Testis (tissue), 3 donors: ENCODE data around the gene RIMS1. TPM values are rescaled to one million over a fixed set of nuclear protein-coding genes. Genes with fewer than 3 reads are reported as not detected.
"Not testable (repeated sequence)": the region's sequence is repeated elsewhere in the genome, so short reads cannot be mapped to it uniquely, and the experiment has no call there.

Experiments
- DNase-seq: peaks from one replicate; pipeline ENCODE4 v3.0.0-alpha.2; 2019
- H3K27ac ChIP-seq, 2 donors: fragments of 200-600 bp; sonication (generic); one replicate each; pipeline ENCODE4 v1.5.1; 2019
- H3K27me3 ChIP-seq: fragments of 200-600 bp; sonication (generic); one replicate; pipeline ENCODE4 v1.5.1; 2019
- H3K36me3 ChIP-seq: fragments of 200-600 bp; sonication (generic); one replicate; pipeline ENCODE4 v1.5.1; 2017; ENCODE audit warnings: low read depth; ENCODE audit errors: missing control alignments
- H3K4me1 ChIP-seq: fragments of 200-600 bp; sonication (generic); one replicate; pipeline ENCODE4 v1.5.1; 2019
- H3K4me3 ChIP-seq, 2 donors: fragments of 200-600 bp; sonication (generic); one replicate each; pipeline ENCODE4 v1.5.1; 2017 to 2019
- H3K9me3 ChIP-seq: fragments of 200-600 bp; sonication (generic); one replicate; pipeline ENCODE4 v1.5.1; 2017
- CTCF ChIP-seq, 3 experiments: fragments of 450-650 bp in 2 of 3; fragments of 200-600 bp in 1 of 3; sonication (generic) in 1 of 3; IDR thresholded peaks; one replicate each; pipeline ENCODE4 v1.5.1; 2016 to 2019; ENCODE audit warnings: antibody characterized with exemption in 3 of 3, mild to moderate bottlenecking in 2 of 3, moderate library complexity in 1 of 3
- POLR2A ChIP-seq: fragments of 450-650 bp; IDR thresholded peaks from one replicate; pipeline ENCODE4 v1.6.1; 2017; ENCODE audit warnings: antibody characterized with exemption, mild to moderate bottlenecking, moderate library complexity
- WGBS, 2 donors: methylation state at CpG; one replicate each; pipeline ENCODE4 v1.1.5; 2018; 5-methylcytosine and 5-hydroxymethylcytosine counted together
- intact Hi-C: fragments of 100-400 bp; cut with DNase I; formaldehyde crosslinking; loops from one replicate; pipeline ENCODE4 v1.15.1; 2023; ENCODE audit warnings: low total_unique reads
- polyA plus RNA-seq: library from polyadenylated mRNA; stranded (reverse); fragments of 350-450 nt; fragmentation: Illumina TruSeq; extraction: RNeasy Lipid Tissue Mini Kit (QIAGEN cat#74804); gene quantifications from one replicate; pipeline ENCODE4 v1.2.3, GENCODE V29; 2014; ENCODE audit warnings: low read depth, low replicate concordance; ENCODE audit not compliant: insufficient read depth
- total RNA-seq, 2 donors: library from RNA; depleted of rRNA; stranded (reverse); fragments of >200 nt; gene quantifications; one replicate each; pipeline ENCODE4 v1.2.3, GENCODE V29; 2016

The RIMS1 gene
- total and polyA plus RNA-seq, 3 donors from 2014 or later: 10.0 to 40.9 (median 40.6) TPM

- no peak for TF ChIP-seq CTCF (IDR thresholded peaks at IDR 0.05)
- no peak for TF ChIP-seq POLR2A
- intact Hi-C loops: no loop called here
- Histone ChIP-seq H3K4me3 (no peak overlapping the region), H3K27me3 (no peaks in the 10 kb centered on the region), H3K27ac (no peak overlapping the region), H3K4me1 (no peaks in the 10 kb centered on the region), H3K36me3 (no peaks in the 10 kb centered on the region), H3K9me3 (no peaks in the 10 kb centered on the region)
- no peak for DNase-seq
- WGBS, 2 donors: 93 to 100% methylated on average over 1 of the region's 1 CpG
These were observed 96.8 kb downstream of the RIMS1 start for GRCh38 chr6:71983131-71983530.

GRCh38 chr6:71994705-71995271 is 108.4 kb downstream of the RIMS1 start:
- DNase-seq: no peak
- Histone ChIP-seq H3K27ac (no peak overlapping the region), H3K4me3 (no peak overlapping the region), H3K36me3 (no peaks in the 10 kb centered on the region), H3K27me3 (no peaks in the 10 kb centered on the region), H3K4me1 (no peaks in the 10 kb centered on the region), H3K9me3 (no peaks in the 10 kb centered on the region)
- intact Hi-C loops: no loop called here
- TF ChIP-seq CTCF (IDR thresholded peaks at IDR 0.05) (no peak), POLR2A (no peak)
- 84 to 90% methylated on average over 1 of the region's 1 CpG for WGBS, 2 donors

- Histone ChIP-seq H3K4me1 (no peaks in the 10 kb centered on the region), H3K9me3 (no peaks in the 10 kb centered on the region), H3K36me3 (no peaks in the 10 kb centered on the region), H3K27me3 (no peaks in the 10 kb centered on the region), H3K4me3 (no peak overlapping the region), H3K27ac (no peak overlapping the region)
- intact Hi-C loops: no loop called here
- TF ChIP-seq CTCF (IDR thresholded peaks at IDR 0.05): no peak
- TF ChIP-seq POLR2A: no peak
- WGBS, 2 donors: 85 to 90% methylated on average over 1 of the region's 1 CpG
- DNase-seq: no peak
These were observed 111.0 kb downstream of the RIMS1 start for GRCh38 chr6:71997341-71997740.

- H3K36me3 ChIP-seq: no peaks in the 10 kb centered on the region
- DNase-seq: no peak
- no peak for TF ChIP-seq POLR2A
- no peak for TF ChIP-seq CTCF (IDR thresholded peaks at IDR 0.05)
- H3K4me1 ChIP-seq: no peaks in the 10 kb centered on the region
- no peaks in the 10 kb centered on the region for H3K9me3 ChIP-seq
- no peak overlapping the region for H3K4me3 ChIP-seq
- WGBS, 2 donors: 80 to 85% methylated on average over 4 of the region's 4 CpGs
- no peak overlapping the region for H3K27ac ChIP-seq
- intact Hi-C loops: no loop called here
- no peaks in the 10 kb centered on the region for H3K27me3 ChIP-seq
These were observed 116.1 kb downstream of the RIMS1 start for GRCh38 chr6:72002415-72002814.

GRCh38 chr6:72006591-72006990 is 120.2 kb downstream of the RIMS1 start:
- intact Hi-C loops, H3K9me3 ChIP-seq, H3K27ac ChIP-seq, H3K4me3 ChIP-seq, H3K36me3 ChIP-seq, H3K4me1 ChIP-seq, H3K27me3 ChIP-seq, DNase-seq: not testable (repeated sequence)
- WGBS, 2 donors: 95 to 98% methylated on average over 9 of the region's 9 CpGs
